22Rv1 (cell line): ENCODE data around the gene OPRD1.

Experiments used
- H3K27ac ChIP-seq: fragments of 450-650 bp; 2 replicates; pipeline ENCODE4 v1.5.1; 2017
- ZFX ChIP-seq: fragments of 450-650 bp; IDR thresholded peaks from 2 replicates; pipeline ENCODE4 v1.6.1; 2017; ENCODE audit warnings: antibody characterized with exemption, borderline replicate concordance
- TF ChIP-seq, protein P1 (sequence below): fragments of 450-650 bp; IDR thresholded peaks from 2 replicates; pipeline ENCODE4 v1.5.1; 2017; ENCODE audit warnings: mild to moderate bottlenecking

Gene OPRD1

DNA sequence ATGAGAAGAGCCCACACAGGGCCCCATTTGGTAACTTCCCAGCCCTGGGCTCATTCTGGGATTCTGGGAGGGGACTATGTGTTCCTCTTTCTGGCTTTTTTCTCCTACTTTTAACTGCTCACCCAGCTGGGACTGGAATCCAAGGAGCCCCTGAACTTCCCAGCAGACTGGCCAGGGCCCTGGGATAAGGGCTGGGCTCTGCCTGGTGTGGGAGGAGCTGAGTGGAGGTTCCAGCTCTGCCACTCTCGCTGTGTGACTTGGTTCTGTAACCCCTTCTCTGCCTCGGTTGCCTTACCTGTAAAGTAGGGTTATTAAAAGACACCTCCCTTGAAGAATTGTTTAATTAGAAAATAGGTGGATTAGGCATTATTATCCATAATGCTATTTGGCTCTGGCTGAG, 82.8 kb downstream of the OPRD1 start:
- TF ChIP-seq, protein P1, sequence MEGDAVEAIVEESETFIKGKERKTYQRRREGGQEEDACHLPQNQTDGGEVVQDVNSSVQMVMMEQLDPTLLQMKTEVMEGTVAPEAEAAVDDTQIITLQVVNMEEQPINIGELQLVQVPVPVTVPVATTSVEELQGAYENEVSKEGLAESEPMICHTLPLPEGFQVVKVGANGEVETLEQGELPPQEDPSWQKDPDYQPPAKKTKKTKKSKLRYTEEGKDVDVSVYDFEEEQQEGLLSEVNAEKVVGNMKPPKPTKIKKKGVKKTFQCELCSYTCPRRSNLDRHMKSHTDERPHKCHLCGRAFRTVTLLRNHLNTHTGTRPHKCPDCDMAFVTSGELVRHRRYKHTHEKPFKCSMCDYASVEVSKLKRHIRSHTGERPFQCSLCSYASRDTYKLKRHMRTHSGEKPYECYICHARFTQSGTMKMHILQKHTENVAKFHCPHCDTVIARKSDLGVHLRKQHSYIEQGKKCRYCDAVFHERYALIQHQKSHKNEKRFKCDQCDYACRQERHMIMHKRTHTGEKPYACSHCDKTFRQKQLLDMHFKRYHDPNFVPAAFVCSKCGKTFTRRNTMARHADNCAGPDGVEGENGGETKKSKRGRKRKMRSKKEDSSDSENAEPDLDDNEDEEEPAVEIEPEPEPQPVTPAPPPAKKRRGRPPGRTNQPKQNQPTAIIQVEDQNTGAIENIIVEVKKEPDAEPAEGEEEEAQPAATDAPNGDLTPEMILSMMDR = no peak
- no peak for TF ChIP-seq ZFX
- no peak overlapping the region for H3K27ac ChIP-seq

GRCh38 chr1:28895896-28896608, 84.1 kb downstream of the OPRD1 start:
- TF ChIP-seq, protein P1 = no peak
- TF ChIP-seq ZFX = no peak
- no peak overlapping the region for H3K27ac ChIP-seq

- no peak for TF ChIP-seq ZFX
- TF ChIP-seq, protein P1 = no peak
- H3K27ac ChIP-seq = no peak overlapping the region
Measured at GRCh38 chr1:28896609-28896986, 84.6 kb downstream of the OPRD1 start.

- no peak overlapping the region for H3K27ac ChIP-seq
- TF ChIP-seq, protein P1 = no peak
- no peak for TF ChIP-seq ZFX
Measured at GRCh38 chr1:28897789-28898188, 85.8 kb downstream of the OPRD1 start.

DNA sequence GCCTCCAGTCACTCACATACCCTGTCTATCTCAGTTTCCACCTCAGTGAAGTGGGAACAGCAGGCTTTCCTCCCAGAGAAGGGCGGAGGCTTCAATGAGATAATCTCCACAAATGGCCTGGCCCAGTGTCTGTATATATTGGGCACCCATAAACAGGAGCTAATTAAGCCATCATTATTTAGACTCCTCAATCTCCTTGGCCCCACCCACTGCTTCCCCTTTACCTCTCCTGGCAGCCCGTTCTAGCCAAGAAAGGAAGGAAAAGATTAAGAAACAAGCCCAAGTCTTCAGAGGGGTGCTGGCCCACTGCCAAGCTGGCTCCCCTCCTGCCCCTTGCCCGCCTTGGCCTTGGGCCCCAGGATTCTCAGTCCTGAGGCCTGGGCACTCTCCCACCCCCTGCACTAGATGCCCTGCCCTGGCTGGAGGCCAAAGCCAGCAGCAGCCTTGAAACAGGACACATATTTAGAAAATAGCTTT, 86.5 kb downstream of the OPRD1 start:
- no peak overlapping the region for H3K27ac ChIP-seq
- no peak for TF ChIP-seq ZFX
- TF ChIP-seq, protein P1 = no peak

DNA sequence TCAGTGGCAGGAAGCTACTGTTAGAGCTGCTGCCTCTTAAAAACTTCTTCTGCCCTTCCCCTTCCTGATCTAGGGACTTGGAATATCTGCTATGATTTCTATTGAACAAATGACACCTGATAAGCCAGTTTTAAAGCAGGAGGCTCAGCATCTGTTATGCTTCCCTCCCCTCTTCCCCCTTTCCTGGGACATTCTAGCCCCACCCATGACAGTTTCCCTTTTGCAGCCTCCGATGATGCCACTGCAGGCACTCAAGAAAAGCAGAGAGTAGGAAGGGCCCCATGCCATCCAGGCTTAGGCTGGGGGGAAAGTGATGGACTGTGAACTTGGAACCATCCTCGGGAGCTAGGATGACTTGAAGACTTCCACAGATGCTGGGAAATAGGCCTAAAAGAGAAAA, 87.3 kb downstream of the OPRD1 start:
- no peak for TF ChIP-seq ZFX
- TF ChIP-seq, protein P1 = no peak
- H3K27ac ChIP-seq = no peak overlapping the region

- no peak for TF ChIP-seq ZFX
- TF ChIP-seq, protein P1 = no peak
- no peak overlapping the region for H3K27ac ChIP-seq
Measured at GRCh38 chr1:28900562-28900961, 88.6 kb downstream of the OPRD1 start.
